AG10803 (cell line): Measurements from ENCODE around the gene MAGI1.
"Not testable (repeated sequence)": the region's sequence is repeated elsewhere in the genome, so short reads cannot be mapped to it uniquely, and the experiment has no call there.

ENCODE experiments used
- DNase-seq: peaks from one replicate; pipeline ENCODE4 v3.0.0; 2010; ENCODE audit warnings: low read depth
- H3K4me3 ChIP-seq: 2 replicates; pipeline ENCODE4 v1.5.1; 2011; ENCODE audit warnings: mild to moderate bottlenecking, low read length, control low read depth
- CTCF ChIP-seq: conservative IDR thresholded peaks from 2 replicates; pipeline ENCODE4 v1.5.1; 2011; ENCODE audit warnings: mild to moderate bottlenecking, low read length, control low read depth, inconsistent platforms

The MAGI1 gene

GRCh38 chr3:66052721-66053549, 14.2 kb upstream of the MAGI1 start:
- no peak for TF ChIP-seq CTCF
- peak; percentile 50 for DNase-seq

GRCh38 chr3:66050821-66051220, 12.1 kb upstream of the MAGI1 start:
- no peak for DNase-seq
- no peak for TF ChIP-seq CTCF
- H3K4me3 ChIP-seq, result no peak overlapping the region

More at GRCh38 chr3:66052721-66053549, 14.2 kb upstream of the MAGI1 start:
- H3K4me3 ChIP-seq, result no peak overlapping the region

- peak; percentile 60 for DNase-seq
- no peak overlapping the region for H3K4me3 ChIP-seq
- TF ChIP-seq CTCF, result no peak
These were observed 9.3 kb upstream of the MAGI1 start for GRCh38 chr3:66048051-66048395.

GRCh38 chr3:66047311-66048050, 8.8 kb upstream of the MAGI1 start:
- TF ChIP-seq CTCF, result peak; percentile 34
- H3K4me3 ChIP-seq, result no peak overlapping the region
- DNase-seq, result peak; percentile 99

GRCh38 chr3:66046321-66046720, 7.6 kb upstream of the MAGI1 start:
- H3K4me3 ChIP-seq, DNase-seq: not testable (repeated sequence)

- no peak for DNase-seq
- no peak overlapping the region for H3K4me3 ChIP-seq
- TF ChIP-seq CTCF, result no peak
These were observed 3.1 kb upstream of the MAGI1 start for GRCh38 chr3:66041828-66042227.

GRCh38 chr3:66041116-66041515, 2.4 kb upstream of the MAGI1 start:
- TF ChIP-seq CTCF, result no peak
- no peak overlapping the region for H3K4me3 ChIP-seq
- peak; percentile 85 for DNase-seq
